Neural progenitor cell (in vitro differentiated cells): ENCODE results near the gene RABEP2. TPM values are rescaled to one million over a fixed set of nuclear protein-coding genes. Genes with fewer than 3 reads are reported as not detected.
"Not testable (repeated sequence)": the region's sequence is repeated elsewhere in the genome, so short reads cannot be mapped to it uniquely, and the experiment has no call there.

Experiments used
- DNase-seq: peaks from one replicate; pipeline ENCODE4 v3.0.0-alpha.2; 2016; ENCODE audit warnings: low spot score
- H2AFZ ChIP-seq: fragments of 200-600 bp; sonication (generic); replicated peaks from 2 replicates; pipeline ENCODE4 v1.6.1; 2016; ENCODE audit warnings: antibody characterized with exemption
- H3F3A ChIP-seq: fragments of 200-600 bp; sonication (generic); 2 replicates; pipeline ENCODE4 v1.6.1; 2016; ENCODE audit warnings: antibody characterized with exemption, low read depth
- H3K27ac ChIP-seq: fragments of 200-600 bp; sonication (generic); 2 replicates; pipeline ENCODE4 v1.5.1; 2016; ENCODE audit warnings: mild to moderate bottlenecking
- H3K27me3 ChIP-seq: fragments of 200-600 bp; sonication (generic); 2 replicates; pipeline ENCODE4 v1.6.1; 2016; ENCODE audit warnings: mild to moderate bottlenecking, moderate library complexity
- H3K36me3 ChIP-seq: fragments of 200-600 bp; sonication (generic); 2 replicates; pipeline ENCODE4 v1.5.1; 2016
- H3K4me1 ChIP-seq: fragments of 200-600 bp; sonication (generic); 2 replicates; pipeline ENCODE4 v1.6.1; 2016; ENCODE audit warnings: mixed run types
- H3K4me2 ChIP-seq: fragments of 200-600 bp; sonication (generic); 2 replicates; pipeline ENCODE4 v1.6.1; 2016
- H3K4me3 ChIP-seq: fragments of 200-600 bp; sonication (generic); 2 replicates; pipeline ENCODE4 v1.5.1; 2016
- H3K79me2 ChIP-seq: fragments of 200-600 bp; sonication (generic); 2 replicates; pipeline ENCODE4 v1.6.1; 2016; ENCODE audit warnings: low read depth
- H3K9ac ChIP-seq: fragments of 200-600 bp; sonication (generic); 2 replicates; pipeline ENCODE4 v1.6.1; 2016
- H3K9me3 ChIP-seq: fragments of 200-600 bp; sonication (generic); 2 replicates; pipeline ENCODE4 v1.5.1; 2016; ENCODE audit warnings: low read depth
- H4K20me1 ChIP-seq: fragments of 200-600 bp; sonication (generic); 2 replicates; pipeline ENCODE4 v1.6.1; 2016; ENCODE audit warnings: low read depth
- H3K27ac Mint-ChIP-seq: 3 replicates; pipeline ENCODE4 v1.8.0; 2021; ENCODE audit warnings: mixed read lengths
- H3K27me3 Mint-ChIP-seq: 2 replicates; pipeline ENCODE4 v1.8.0; 2022; ENCODE audit warnings: low read depth, mild to moderate bottlenecking, inconsistent platforms, moderate library complexity, mixed read lengths; ENCODE audit not compliant: insufficient read depth
- H3K36me3 Mint-ChIP-seq: 3 replicates; pipeline ENCODE4 v1.8.0; 2021; ENCODE audit warnings: mixed read lengths
- H3K4me1 Mint-ChIP-seq: 3 replicates; pipeline ENCODE4 v1.8.0; 2021; ENCODE audit warnings: mixed read lengths
- H3K4me3 Mint-ChIP-seq: 3 replicates; pipeline ENCODE4 v1.8.0; 2021; ENCODE audit warnings: mild to moderate bottlenecking, moderate library complexity, mixed read lengths
- H3K9me3 Mint-ChIP-seq: 3 replicates; pipeline ENCODE4 v1.8.0; 2020; ENCODE audit warnings: mixed read lengths
- CTCF ChIP-seq: fragments of 200-600 bp; sonication (generic); IDR thresholded peaks from 2 replicates; pipeline ENCODE4 v1.5.1; 2017; ENCODE audit warnings: antibody characterized with exemption, mild to moderate bottlenecking
- EZH2 ChIP-seq: fragments of 200-600 bp; sonication (generic); IDR thresholded peaks from 2 replicates; pipeline ENCODE4 v1.6.1; 2017; ENCODE audit warnings: antibody characterized with exemption, mild to moderate bottlenecking, moderate library complexity
- EZH2phosphoT487 ChIP-seq: fragments of 200-600 bp; sonication (generic); IDR thresholded peaks from 2 replicates; pipeline ENCODE4 v1.6.1; 2017; ENCODE audit warnings: antibody characterized with exemption
- total RNA-seq: library from RNA; depleted of rRNA; stranded (reverse); fragments of >200 nt; gene quantifications from 2 replicates; pipeline ENCODE4 v1.2.3, GENCODE V29; 2015; ENCODE audit warnings: low replicate concordance

RABEP2 gene
- total RNA-seq, 1 donor from 2014 or later, result 9.1 TPM

GRCh38 chr16:28930203-28930602, 5.2 kb upstream of the RABEP2 start:
- H3K4me1 ChIP-seq, result peaks cover 8% of the 10 kb centered on the region
- H2AFZ ChIP-seq, result no peak overlapping the region
- no peak overlapping the region for H3K4me3 ChIP-seq
- no peaks in the 10 kb centered on the region for H3K9me3 ChIP-seq
- H3K9me3 Mint-ChIP-seq, result no peaks in the 10 kb centered on the region
- H3K4me3 Mint-ChIP-seq, result no peak overlapping the region
- no peak overlapping the region for H3K4me2 ChIP-seq
- no peaks in the 10 kb centered on the region for H4K20me1 ChIP-seq
- no peak for TF ChIP-seq CTCF
- TF ChIP-seq EZH2, result no peak
- TF ChIP-seq EZH2phosphoT487, result no peak
- H3K4me1 Mint-ChIP-seq, result peaks cover 20% of the 10 kb centered on the region
- DNase-seq, result no peak
- H3K27me3 Mint-ChIP-seq, result peaks cover 10% of the 10 kb centered on the region
- no peaks in the 10 kb centered on the region for H3K36me3 Mint-ChIP-seq
- H3K27ac Mint-ChIP-seq, result no peak overlapping the region
- H3K27me3 ChIP-seq, result no peaks in the 10 kb centered on the region
- H3K36me3 ChIP-seq, result no peaks in the 10 kb centered on the region
- peaks cover 36% of the 10 kb centered on the region for H3F3A ChIP-seq
- peak overlapping the region; percentile 86 for H3K27ac ChIP-seq
- H3K9ac ChIP-seq, result no peak overlapping the region
- no peaks in the 10 kb centered on the region for H3K79me2 ChIP-seq

- no peak overlapping the region for H3K9ac ChIP-seq
- peaks cover 8% of the 10 kb centered on the region for H3K27me3 Mint-ChIP-seq
- DNase-seq, result no peak
- H3K27me3 ChIP-seq, result no peaks in the 10 kb centered on the region
- peaks cover 47% of the 10 kb centered on the region for H3F3A ChIP-seq
- H3K36me3 ChIP-seq, result no peaks in the 10 kb centered on the region
- H4K20me1 ChIP-seq, result no peaks in the 10 kb centered on the region
- TF ChIP-seq CTCF (no peak), EZH2 (no peak), EZH2phosphoT487 (no peak)
- peaks cover 8% of the 10 kb centered on the region for H3K4me1 ChIP-seq
- H3K9me3 ChIP-seq, result no peaks in the 10 kb centered on the region
- H3K9me3 Mint-ChIP-seq, result no peaks in the 10 kb centered on the region
- no peaks in the 10 kb centered on the region for H3K79me2 ChIP-seq
- peaks cover 25% of the 10 kb centered on the region for H3K4me1 Mint-ChIP-seq
- H3K27ac Mint-ChIP-seq, result no peak overlapping the region
- H3K4me2 ChIP-seq, result no peak overlapping the region
- H3K4me3 Mint-ChIP-seq, result no peak overlapping the region
- no peak overlapping the region for H3K27ac ChIP-seq
- H3K4me3 ChIP-seq, result no peak overlapping the region
- H2AFZ ChIP-seq, result no peak overlapping the region
- H3K36me3 Mint-ChIP-seq, result no peaks in the 10 kb centered on the region
These were observed 2.8 kb upstream of the RABEP2 start for GRCh38 chr16:28927815-28928214.

- H3K27ac Mint-ChIP-seq, H3K4me1 ChIP-seq: not testable (repeated sequence)
- H3K4me2 ChIP-seq, result peak overlapping the region; percentile 84
These were observed 1.2 kb upstream of the RABEP2 start for GRCh38 chr16:28926284-28926683.

GRCh38 chr16:28925386-28926228, 569 bp upstream of the RABEP2 start:
- Mint-ChIP-seq H3K36me3 (no peaks in the 10 kb centered on the region), H3K9me3 (no peaks in the 10 kb centered on the region), H3K4me3 (peak overlapping the region; percentile 93), H3K27ac (peak overlapping the region; percentile 93), H3K27me3 (peaks cover 4% of the 10 kb centered on the region), H3K4me1 (peaks cover 17% of the 10 kb centered on the region)
- peak; percentile 91 for DNase-seq
- Histone ChIP-seq H3K79me2 (no peaks in the 10 kb centered on the region), H3K4me2 (peak overlapping the region; percentile 84), H3K9me3 (no peaks in the 10 kb centered on the region), H4K20me1 (no peaks in the 10 kb centered on the region), H3K36me3 (no peaks in the 10 kb centered on the region), H3K4me3 (peak overlapping the region; percentile 69), H2AFZ (peak overlapping the region; percentile 92), H3K27me3 (no peaks in the 10 kb centered on the region), H3K4me1 (no peaks in the 10 kb centered on the region), H3F3A (peaks cover 39% of the 10 kb centered on the region), H3K27ac (peak overlapping the region; percentile 59), H3K9ac (peak overlapping the region; percentile 69)
- TF ChIP-seq EZH2phosphoT487, result no peak
- TF ChIP-seq EZH2, result no peak
- TF ChIP-seq CTCF, result no peak

More at GRCh38 chr16:28926284-28926683, 1.2 kb upstream of the RABEP2 start:
- H3K36me3 Mint-ChIP-seq, H3K9me3 ChIP-seq, H3K9me3 Mint-ChIP-seq, H3K79me2 ChIP-seq, DNase-seq, H3K36me3 ChIP-seq, H3K9ac ChIP-seq, H3K27me3 Mint-ChIP-seq, H3K27ac ChIP-seq, H3K27me3 ChIP-seq, H2AFZ ChIP-seq, H4K20me1 ChIP-seq: not testable (repeated sequence)
- Histone ChIP-seq H3F3A (peaks cover 46% of the 10 kb centered on the region), H3K4me3 (peak overlapping the region; percentile 69)
- H3K4me3 Mint-ChIP-seq, result peak overlapping the region; percentile 93
- H3K4me1 Mint-ChIP-seq, result peaks cover 23% of the 10 kb centered on the region
